Raji (cell line): Measurements from ENCODE around the gene HOXB9.

ENCODE experiments used
- POLR2A ChIP-seq: IDR thresholded peaks from 2 replicates; pipeline ENCODE4 v1.6.1; 2011; ENCODE audit warnings: low read depth, low read length, control low read depth; ENCODE audit not compliant: insufficient read depth

Gene HOXB9

DNA sequence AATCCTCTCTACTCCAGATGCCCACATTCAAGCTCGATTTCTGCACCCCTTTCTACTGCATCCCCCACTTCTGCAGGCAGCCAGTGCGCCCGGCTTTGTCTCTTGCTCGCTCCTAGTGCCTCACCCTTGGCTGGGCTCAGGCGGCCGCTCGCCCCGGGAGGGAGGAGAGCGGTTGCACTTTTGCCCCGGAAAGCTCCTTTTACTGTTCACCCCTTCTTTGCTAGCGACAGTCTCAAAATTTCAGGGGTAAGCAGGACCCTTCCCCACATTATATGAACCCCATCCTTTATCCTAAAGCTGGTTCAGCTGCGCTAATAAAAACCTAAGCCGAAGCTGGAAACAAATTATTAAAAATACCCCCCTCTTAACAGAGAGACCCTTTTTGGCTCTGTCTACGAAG is 33.6 kb downstream of the HOXB9 start:
- TF ChIP-seq POLR2A: no peak

DNA sequence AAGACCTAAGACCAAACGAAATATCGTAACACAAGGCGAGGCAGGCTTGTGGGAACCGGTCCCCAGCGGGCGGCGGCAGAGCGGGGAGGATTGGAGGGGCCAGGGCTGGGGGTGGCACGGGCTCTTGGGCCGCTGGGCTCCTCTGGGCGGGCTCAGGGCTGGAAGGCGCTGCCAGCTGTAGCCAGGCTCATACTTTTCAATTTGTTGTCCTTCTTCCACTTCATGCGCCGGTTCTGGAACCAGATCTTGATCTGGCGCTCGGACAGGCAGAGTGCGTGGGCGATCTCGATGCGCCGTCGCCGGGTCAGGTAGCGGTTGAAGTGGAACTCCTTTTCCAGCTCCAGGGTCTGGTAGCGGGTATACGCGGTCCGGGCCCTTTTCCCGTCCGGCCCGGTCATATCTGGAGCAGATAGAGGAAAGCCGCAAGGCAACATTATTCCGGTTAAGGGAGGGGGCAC is 34.1 kb downstream of the HOXB9 start:
- TF ChIP-seq POLR2A: no peak

DNA sequence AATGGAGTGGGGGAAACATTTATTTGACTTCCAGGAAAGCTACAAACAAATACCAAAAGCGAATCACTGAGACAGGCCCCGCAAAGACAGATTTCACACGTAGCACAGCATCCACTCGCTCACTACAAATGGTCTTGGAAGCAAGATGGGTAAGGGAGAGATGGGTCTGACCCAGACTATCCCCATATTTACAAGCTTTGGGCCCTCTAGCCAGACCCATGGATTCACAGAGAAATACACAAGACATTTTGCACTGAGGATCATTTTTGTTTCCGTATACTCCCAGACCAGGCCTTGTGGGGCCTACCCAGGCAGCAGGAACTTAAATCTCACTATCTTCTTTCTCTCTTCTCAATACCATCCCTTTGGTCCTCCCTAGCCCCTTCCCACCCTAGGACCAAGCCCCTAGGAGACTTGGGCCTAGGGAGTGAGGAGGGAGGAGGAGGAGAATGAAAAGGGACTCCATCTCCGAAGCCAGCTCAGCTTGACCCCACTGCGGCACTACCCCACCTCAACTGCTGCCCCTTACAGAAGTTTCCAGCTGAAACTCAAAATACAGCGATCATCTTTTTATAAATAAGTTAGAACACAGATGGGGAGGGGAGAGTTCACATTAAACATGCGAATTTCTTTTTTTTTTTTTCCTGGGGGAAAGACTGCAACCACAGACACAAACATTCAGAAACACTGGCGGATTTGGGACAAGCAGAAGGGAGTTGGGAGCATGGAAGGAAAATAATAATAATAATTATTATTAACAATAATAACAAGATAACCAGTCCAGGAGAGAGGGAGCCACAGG is 34.7 kb downstream of the HOXB9 start:
- TF ChIP-seq POLR2A: no peak

DNA sequence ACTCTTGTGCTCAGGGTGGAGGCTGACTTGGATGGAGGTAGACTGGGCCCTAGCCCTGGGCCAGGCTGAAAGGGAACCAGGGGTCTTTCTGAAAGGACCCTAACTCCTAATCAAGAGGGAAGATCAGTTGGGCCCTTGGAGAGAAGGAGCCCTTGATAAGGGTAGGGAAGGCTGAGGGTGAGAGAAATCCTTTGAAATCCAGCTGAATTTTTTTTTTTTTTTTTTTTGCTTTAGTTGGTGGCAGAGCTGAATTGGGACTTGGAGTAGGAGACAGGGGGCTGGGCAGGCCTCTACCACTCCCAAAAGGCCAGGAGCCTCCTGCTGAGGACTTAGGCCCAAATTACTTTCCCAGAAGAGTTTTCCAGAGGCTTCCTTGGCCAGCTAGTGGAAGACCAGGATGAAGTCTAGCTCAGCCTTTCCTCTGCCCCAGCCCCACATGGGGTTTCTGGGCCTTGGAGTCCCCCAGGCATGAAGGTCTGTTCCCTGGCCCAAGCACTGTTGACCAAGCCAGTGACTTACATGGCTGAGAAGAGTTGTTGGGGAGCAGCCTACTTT is 35.5 kb downstream of the HOXB9 start:
- no peak for TF ChIP-seq POLR2A

DNA sequence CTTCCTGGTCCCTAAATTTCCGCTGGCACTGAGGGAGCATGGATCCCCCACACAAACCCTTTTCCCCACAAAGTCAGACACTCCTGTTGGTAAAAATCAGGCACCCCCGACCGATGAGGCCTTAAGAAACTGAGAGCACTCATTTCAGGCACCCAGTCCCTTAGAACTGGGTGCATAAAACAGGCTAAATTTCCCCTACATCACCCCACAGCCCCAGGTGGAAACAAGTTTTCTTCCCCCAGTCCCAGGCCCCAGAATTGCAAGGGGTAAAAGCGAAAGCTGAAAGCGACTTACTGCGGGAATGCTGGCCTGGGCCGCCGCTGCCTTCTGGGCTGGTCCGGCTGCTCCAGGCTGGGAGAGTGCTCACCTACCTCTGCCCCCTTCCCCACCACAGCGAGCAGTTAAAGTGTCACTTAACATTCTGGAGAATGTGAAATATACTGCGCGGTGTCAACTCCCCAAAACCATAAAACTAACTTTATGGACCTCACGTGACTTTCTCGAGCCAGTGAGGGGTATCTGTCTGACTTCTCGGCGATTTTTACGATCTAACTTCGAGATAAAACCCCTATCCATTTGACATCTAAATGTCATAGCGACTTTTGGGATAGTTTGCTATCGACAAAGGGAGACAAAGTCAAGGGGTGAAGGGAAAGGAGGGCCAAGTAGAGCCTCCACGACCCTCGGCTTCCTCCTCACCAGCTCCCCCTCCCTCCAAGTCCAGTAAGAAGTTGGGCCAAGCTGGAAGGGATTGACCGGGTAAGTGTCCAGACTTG is 36.1 kb downstream of the HOXB9 start, which contains the start of gene HOXB3:
Gene HOXB3, minus strand, starts transcription at position 411 of the 776 bp plus-strand sequence. CDS start 37,767 bp downstream, outside the sequence.
- TF ChIP-seq POLR2A: no peak

DNA sequence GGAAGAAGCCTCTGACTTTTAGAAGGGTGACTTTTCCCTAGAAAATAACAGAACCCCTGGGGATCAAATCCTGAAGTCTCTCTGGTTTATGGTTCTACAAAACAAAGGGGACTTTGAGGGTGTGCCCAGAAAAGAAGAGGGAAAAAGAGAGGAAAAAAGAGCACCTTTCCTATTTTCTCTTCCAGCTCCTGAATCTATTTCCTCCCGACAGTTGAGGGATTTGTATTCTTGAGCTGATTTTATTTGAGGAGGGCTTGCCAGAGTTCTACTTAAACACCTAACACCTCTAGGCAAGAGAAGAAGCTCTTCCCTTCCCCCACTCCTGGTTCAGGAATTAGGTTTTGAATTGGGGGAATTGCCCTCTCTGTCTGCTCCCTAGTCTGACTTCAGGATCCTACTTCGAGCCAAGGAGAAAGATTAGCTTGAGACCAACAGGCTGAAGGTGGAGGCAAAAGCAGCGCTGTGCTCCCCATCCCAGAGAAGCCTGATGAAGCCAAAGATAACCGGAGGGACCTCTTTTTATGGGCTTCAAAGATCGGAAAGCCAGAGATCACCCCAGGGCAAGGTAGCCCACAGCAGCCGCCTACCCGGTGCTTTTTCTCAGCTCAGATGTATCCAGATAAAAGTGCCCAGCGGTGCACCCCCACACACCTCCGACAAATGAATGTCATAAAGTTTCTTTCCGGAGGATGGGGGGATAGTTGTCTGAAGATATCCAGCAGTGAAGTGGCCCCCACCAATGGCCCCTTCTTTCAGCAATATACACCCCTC is 36.9 kb downstream of the HOXB9 start:
- TF ChIP-seq POLR2A: no peak

DNA sequence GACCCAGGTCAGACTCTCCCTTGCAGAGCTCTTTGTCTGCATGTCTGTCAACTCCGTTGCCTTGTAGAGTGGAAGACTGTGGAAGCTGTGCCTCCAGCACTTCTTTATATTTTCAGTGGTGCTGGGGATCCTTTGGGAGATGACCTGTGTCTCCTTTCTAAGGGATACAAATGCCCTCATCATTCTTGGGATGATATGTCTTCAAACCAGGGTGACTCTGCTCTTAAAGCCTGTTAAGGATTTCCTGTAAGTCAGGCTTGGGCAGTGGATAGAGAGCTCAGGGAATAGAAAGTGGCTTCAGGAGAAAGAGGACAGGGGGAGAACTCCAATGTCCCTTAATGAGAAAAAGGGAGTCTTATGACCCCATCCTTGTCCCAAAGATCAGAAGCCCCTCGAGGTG is 37.6 kb downstream of the HOXB9 start:
- TF ChIP-seq POLR2A: no peak

DNA sequence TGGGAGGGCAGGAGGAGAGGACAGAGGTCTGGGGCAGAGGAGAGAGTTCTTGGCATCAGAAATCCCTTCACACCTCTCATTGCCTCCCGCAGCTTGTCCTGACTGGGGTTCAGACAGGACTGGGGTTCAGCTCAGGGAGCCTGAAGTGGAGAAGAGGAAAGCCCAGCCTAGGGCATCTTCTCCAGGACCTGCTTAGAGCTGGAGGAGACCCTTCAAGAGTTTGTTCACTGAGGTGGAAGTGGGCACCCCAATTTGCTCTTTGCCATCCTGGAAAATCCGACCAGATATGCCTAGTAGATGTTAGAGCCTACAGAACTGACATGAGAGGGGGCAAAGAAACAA is 38.1 kb downstream of the HOXB9 start:
- TF ChIP-seq POLR2A: no peak

DNA sequence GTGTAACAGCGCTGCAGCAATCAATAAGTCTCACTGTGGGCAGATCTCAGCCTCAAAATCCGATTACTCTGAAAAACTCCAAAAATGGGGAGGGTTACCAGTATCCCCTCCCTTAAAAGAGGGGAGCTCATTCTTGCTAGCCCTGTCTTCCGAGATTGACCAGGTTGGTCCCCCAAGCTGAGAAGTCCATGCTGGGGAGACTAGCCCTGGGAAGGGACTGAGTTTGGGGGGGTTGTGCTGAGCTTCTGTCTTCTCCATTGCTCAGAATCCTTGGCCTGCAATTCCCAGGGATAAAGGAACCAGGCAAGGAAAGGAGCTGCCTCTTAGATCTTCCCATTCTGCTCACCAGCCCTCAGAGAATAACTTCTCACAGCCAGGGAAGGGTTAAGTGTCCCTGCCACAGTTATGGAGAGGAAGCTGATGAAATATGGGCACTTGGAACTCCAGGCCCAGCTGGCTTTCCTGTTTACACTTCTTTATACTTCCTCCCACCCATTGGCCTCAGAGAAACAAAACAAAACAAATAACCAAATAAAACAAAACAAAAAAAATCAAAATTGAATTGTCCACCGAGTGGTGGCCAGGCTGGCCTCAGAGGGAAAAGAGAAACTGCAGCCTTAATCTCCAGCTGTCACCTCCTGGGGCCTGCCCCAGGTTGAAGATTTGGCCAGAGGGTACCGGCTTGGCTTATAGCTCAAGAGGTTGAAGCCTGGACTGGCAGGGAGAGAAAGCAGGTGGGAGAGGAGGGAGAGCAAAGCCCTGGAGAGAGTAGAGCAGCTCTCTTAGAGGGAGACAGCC is 38.7 kb downstream of the HOXB9 start:
- TF ChIP-seq POLR2A: no peak

DNA sequence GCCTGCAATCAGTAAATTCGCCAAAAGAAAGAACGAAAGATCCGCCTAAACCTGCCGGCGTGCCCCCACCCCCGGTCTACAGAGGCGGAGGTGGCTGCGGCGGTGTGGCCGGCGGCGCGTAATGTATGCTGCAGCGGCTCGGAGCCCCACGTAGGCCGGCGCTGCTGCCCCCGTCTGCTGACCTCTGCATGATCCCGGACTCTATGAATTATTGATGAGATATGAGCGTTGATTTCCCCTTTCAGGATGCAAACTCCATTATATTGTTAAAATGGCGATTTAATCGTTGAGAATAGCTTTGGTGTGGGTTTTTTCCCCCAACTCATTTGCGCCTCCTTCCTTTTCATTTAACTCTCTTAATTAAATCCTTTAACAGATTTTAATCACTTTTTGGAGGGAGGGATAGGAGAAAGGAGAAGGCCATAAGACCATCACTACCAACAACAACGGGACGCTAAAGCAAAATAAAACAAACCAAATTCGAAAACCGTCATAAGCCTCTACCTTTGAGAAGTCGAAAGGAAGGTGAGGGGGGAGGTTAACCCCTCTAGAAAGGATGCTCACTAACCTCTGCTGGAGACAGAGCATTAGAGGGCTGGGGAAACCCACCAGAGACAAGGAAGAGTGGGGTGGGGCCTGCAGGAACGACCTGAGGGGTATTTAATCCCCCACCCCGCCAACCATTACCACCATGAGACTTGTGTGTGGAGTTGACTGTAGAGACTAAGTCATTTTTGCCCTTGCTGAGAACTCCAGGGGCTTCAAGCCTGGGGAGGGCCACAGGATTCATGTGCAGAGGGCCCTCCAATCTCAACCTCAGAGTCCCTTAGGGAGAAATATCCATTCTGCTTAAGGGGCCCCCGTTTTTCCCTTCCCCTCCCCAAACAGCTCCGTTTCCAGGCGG is 39.6 kb downstream of the HOXB9 start:
- TF ChIP-seq POLR2A: no peak

DNA sequence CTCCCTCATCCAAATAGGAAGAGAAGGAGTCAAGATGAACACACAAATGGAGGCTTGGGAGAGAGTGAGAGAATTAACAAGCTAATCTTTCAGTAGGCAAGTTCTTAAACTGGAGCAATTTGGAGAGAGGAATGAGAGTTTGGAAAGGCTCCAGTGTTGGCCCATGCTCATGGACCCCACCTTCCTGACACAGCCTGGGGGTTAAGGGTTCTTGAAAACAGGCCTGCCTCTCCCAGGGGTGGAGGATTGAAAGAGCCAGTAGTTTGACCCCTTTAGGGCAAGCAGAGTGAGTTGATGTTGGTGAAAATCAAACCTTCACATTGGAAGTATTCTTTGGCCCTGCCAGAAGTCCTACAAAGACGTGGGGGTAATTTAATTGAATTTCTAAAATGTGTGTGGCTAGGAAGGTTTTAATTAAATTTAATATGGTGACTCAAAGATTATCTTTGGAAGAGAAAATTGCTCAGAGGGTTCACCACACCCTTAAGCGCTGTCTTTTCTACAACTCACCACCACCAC is 41.9 kb downstream of the HOXB9 start:
- no peak for TF ChIP-seq POLR2A

DNA sequence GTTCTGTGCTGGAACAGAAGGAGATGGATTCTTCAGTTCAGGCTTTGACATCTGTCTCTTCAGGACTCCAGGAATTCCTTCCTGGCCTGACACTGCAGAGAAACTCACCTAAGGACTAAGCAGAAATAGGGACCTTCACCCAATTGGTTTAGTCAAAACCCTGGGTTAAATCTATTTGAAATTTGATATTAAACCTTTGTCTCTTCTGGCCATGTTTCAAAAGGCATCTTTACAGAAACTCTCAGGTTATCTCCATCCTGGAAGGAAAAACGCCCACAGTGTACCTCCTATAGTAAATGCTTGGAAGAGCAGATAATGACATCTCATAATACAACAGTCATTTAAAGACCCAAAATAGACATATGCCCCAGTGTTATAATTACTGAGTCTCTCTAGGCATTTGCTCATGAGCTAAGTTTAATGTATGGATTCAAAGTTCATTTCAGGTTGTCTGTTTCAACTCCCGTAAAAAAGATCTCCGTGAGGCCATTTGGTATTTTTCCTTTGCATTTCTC is 42.4 kb downstream of the HOXB9 start:
- no peak for TF ChIP-seq POLR2A

DNA sequence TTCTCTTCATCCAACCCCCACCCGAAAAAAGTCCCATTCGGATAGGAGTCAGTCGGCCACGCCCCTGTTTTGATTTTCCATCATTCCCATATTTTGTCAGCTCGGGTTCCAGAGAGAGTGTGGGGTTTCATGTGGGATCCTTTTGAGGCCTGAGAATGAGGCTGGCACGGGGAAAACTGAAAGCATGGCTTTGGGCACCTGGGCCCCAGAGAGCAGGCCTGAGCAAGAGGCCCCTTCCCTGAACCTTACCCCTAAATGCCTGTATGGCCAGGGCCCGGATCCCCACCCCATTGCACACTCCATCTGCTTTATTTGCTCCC is 43.4 kb downstream of the HOXB9 start:
- TF ChIP-seq POLR2A: no peak
